HEK293 (cell line): ENCODE measurements around the gene MST1R.

Experiments
- CTCF ChIA-PET: fragments of 350-600 bp; formaldehyde crosslinking; extraction: SDS; loops from one replicate; lab custom pipeline; 2021; ENCODE audit warnings: antibody characterized with exemption; lab: Yijun Ruan, JAX
- POLR2A ChIA-PET: fragments of 300-600 bp; formaldehyde crosslinking; extraction: SDS; loops from one replicate; lab custom pipeline; 2020; ENCODE audit warnings: antibody characterized with exemption, inconsistent platforms; lab: Yijun Ruan, JAX
- H3K27ac ChIP-seq: fragments of 200-500 bp; sonication (Bioruptor generic); 2 replicates; pipeline ENCODE4 v1.5.1; 2014; ENCODE audit warnings: low read depth, low read length, control low read depth, inconsistent platforms; ENCODE audit errors: extremely low read depth
- H3K36me3 ChIP-seq, 2 experiments: fragments of 200-500 bp in 1 of 2; sonication (Bioruptor generic) in 1 of 2; 1 replicate in 1 of 2; 2 replicates in 1 of 2; pipeline ENCODE4 v1.5.1; 2014 to 2017; ENCODE audit warnings: inconsistent platforms in 2 of 2, low read length in 2 of 2; ENCODE audit not compliant: control insufficient read depth in 2 of 2, insufficient read depth in 1 of 2
- H3K4me1 ChIP-seq: fragments of 200-500 bp; sonication (Bioruptor generic); 2 replicates; pipeline ENCODE4 v1.5.1; 2014; ENCODE audit warnings: mild to moderate bottlenecking, low read length, inconsistent platforms; ENCODE audit not compliant: control insufficient read depth, insufficient read depth
- H3K4me3 ChIP-seq: 2 replicates; pipeline ENCODE4 v1.5.1; 2011; ENCODE audit warnings: low read depth, mild to moderate bottlenecking, control low read depth, low read length, moderate library complexity
- H3K9me3 ChIP-seq: fragments of 200-500 bp; sonication (Bioruptor generic); 2 replicates; pipeline ENCODE4 v1.5.1; 2014; ENCODE audit warnings: low read depth, low read length, inconsistent platforms; ENCODE audit not compliant: control insufficient read depth, insufficient read depth
- ATF2 ChIP-seq: fragments of 450-650 bp; formaldehyde crosslinking; IDR thresholded peaks from 2 replicates; pipeline ENCODE4 v1.5.1; 2016; ENCODE audit warnings: missing biosample characterization, missing genetic modification characterization, low read depth
- CTCF ChIP-seq: fragments of 450-650 bp; formaldehyde crosslinking; IDR thresholded peaks from 2 replicates; pipeline ENCODE4 v1.5.1; 2016; ENCODE audit warnings: missing biosample characterization, missing genetic modification characterization
- GLI4 ChIP-seq: fragments of 450-650 bp; formaldehyde crosslinking; IDR thresholded peaks from 2 replicates; pipeline ENCODE4 v1.5.1; 2016; ENCODE audit warnings: missing biosample characterization, missing genetic modification characterization
- PATZ1 ChIP-seq: fragments of 450-650 bp; formaldehyde crosslinking; IDR thresholded peaks from 2 replicates; pipeline ENCODE4 v1.5.1; 2016; ENCODE audit warnings: missing biosample characterization, missing genetic modification characterization
- SCRT1 ChIP-seq: fragments of 450-650 bp; formaldehyde crosslinking; IDR thresholded peaks from 2 replicates; pipeline ENCODE4 v1.5.1; 2016; ENCODE audit warnings: missing biosample characterization, missing genetic modification characterization, borderline replicate concordance
- SCRT2 ChIP-seq: fragments of 450-650 bp; formaldehyde crosslinking; IDR thresholded peaks from 2 replicates; pipeline ENCODE4 v1.5.1; 2016; ENCODE audit warnings: missing biosample characterization, missing genetic modification characterization
- SP2 ChIP-seq: fragments of 450-650 bp; formaldehyde crosslinking; IDR thresholded peaks from 2 replicates; pipeline ENCODE4 v1.5.1; 2016; ENCODE audit warnings: missing biosample characterization, missing genetic modification characterization
- SP3 ChIP-seq: fragments of 450-650 bp; formaldehyde crosslinking; IDR thresholded peaks from 2 replicates; pipeline ENCODE4 v1.5.1; 2016; ENCODE audit warnings: missing biosample characterization, missing genetic modification characterization
- ZBTB17 ChIP-seq: fragments of 450-650 bp; formaldehyde crosslinking; IDR thresholded peaks from 2 replicates; pipeline ENCODE4 v1.5.1; 2016; ENCODE audit warnings: missing biosample characterization, missing genetic modification characterization
- ZBTB20 ChIP-seq: fragments of 450-650 bp; formaldehyde crosslinking; IDR thresholded peaks from 2 replicates; pipeline ENCODE4 v1.5.1; 2016; ENCODE audit warnings: missing biosample characterization, missing genetic modification characterization
- ZBTB8A ChIP-seq: fragments of 450-650 bp; formaldehyde crosslinking; IDR thresholded peaks from 2 replicates; pipeline ENCODE4 v1.5.1; 2016; ENCODE audit warnings: missing biosample characterization, missing genetic modification characterization
- ZFP69B ChIP-seq: fragments of 450-650 bp; formaldehyde crosslinking; IDR thresholded peaks from 2 replicates; pipeline ENCODE4 v1.5.1; 2016; ENCODE audit warnings: missing biosample characterization, missing genetic modification characterization
- ZNF10 ChIP-seq: fragments of 450-650 bp; formaldehyde crosslinking; IDR thresholded peaks from 2 replicates; pipeline ENCODE4 v1.5.1; 2017; ENCODE audit warnings: missing biosample characterization, missing genetic modification characterization
- ZNF121 ChIP-seq: fragments of 450-650 bp; formaldehyde crosslinking; IDR thresholded peaks from 2 replicates; pipeline ENCODE4 v1.5.1; 2016; ENCODE audit warnings: missing biosample characterization, missing genetic modification characterization
- ZNF433 ChIP-seq: fragments of 450-650 bp; formaldehyde crosslinking; IDR thresholded peaks from 2 replicates; pipeline ENCODE4 v1.5.1; 2016; ENCODE audit warnings: missing biosample characterization, missing genetic modification characterization, low read depth
- ZNF521 ChIP-seq: fragments of 450-650 bp; formaldehyde crosslinking; IDR thresholded peaks from 2 replicates; pipeline ENCODE4 v1.5.1; 2017; ENCODE audit warnings: missing biosample characterization, mild to moderate bottlenecking, missing genetic modification characterization
- ZNF560 ChIP-seq: fragments of 450-650 bp; formaldehyde crosslinking; IDR thresholded peaks from 2 replicates; pipeline ENCODE4 v1.5.1; 2017; ENCODE audit warnings: missing biosample characterization, missing genetic modification characterization, borderline replicate concordance
- ZNF837 ChIP-seq: fragments of 450-650 bp; formaldehyde crosslinking; IDR thresholded peaks from 2 replicates; pipeline ENCODE4 v1.5.1; 2016; ENCODE audit warnings: missing biosample characterization, missing genetic modification characterization
- ZNF843 ChIP-seq: fragments of 450-650 bp; formaldehyde crosslinking; IDR thresholded peaks from 2 replicates; pipeline ENCODE4 v1.5.1; 2016; ENCODE audit warnings: missing biosample characterization, missing genetic modification characterization
- ZSCAN23 ChIP-seq: fragments of 450-650 bp; formaldehyde crosslinking; IDR thresholded peaks from 2 replicates; pipeline ENCODE4 v1.5.1; 2016; ENCODE audit warnings: missing biosample characterization, missing genetic modification characterization
- ZSCAN30 ChIP-seq: fragments of 450-650 bp; IDR thresholded peaks from 2 replicates; pipeline ENCODE4 v1.5.1; 2018; ENCODE audit warnings: missing biosample characterization, mild to moderate bottlenecking, missing genetic modification characterization, moderate library complexity
- ZSCAN4 ChIP-seq: fragments of 450-650 bp; formaldehyde crosslinking; IDR thresholded peaks from 2 replicates; pipeline ENCODE4 v1.5.1; 2017; ENCODE audit warnings: missing biosample characterization, missing genetic modification characterization
- ZSCAN5A ChIP-seq: fragments of 450-650 bp; formaldehyde crosslinking; IDR thresholded peaks from 2 replicates; pipeline ENCODE4 v1.5.1; 2016; ENCODE audit warnings: missing biosample characterization, missing genetic modification characterization

The MST1R gene

GRCh38 chr3:49903451-49904424 is at the start of gene MST1R:
Gene MST1R, minus strand, starts transcription at chr3:49903873. Its CDS starts 264 bp downstream, at chr3:49903609.
- CTCF ChIA-PET, result interaction anchor here (0.7 kb wide), 4 partner anchors 45 to 101 kb away, joined by 3 read pairs; no protein-coding TSS in a partner anchor
- no peak within 1 kb of the TSS; the same call in 1 of the 2 replicates for H3K4me3 ChIP-seq
- H3K4me1 ChIP-seq, result no peaks in the 10 kb centered on the region
- H3K9me3 ChIP-seq, result no peaks in the 10 kb centered on the region
- POLR2A ChIA-PET, result no interaction called here
- H3K27ac ChIP-seq, result peak within 1 kb of the TSS; percentile 58
- H3K36me3 ChIP-seq, result no peaks in the 10 kb centered on the region
- TF ChIP-seq PATZ1 (tag by site-specific recombination) (no peak), ZSCAN23 (tag by site-specific recombination) (no peak), SCRT1 (no peak), ZBTB17 (tag by site-specific recombination) (0 out of 2 replicates have a peak, but pooled peaks have one; percentile 27), SP2 (tag by site-specific recombination) (peak; percentile 52), SP3 (tag by site-specific recombination) (peak; percentile 56; the same call in 1 of the 2 replicates), ZSCAN5A (tag by site-specific recombination) (no peak), GLI4 (tag by site-specific recombination) (no peak), ZNF10 (tag by site-specific recombination) (peak; percentile 79; the same call in 1 of the 2 replicates), ZBTB8A (tag by site-specific recombination) (peak; percentile 40; the same call in 1 of the 2 replicates), ZFP69B (0 out of 2 replicates have a peak, but pooled peaks have one; percentile 34)

GRCh38 chr3:49952924-49953323 is 49.3 kb upstream of the MST1R start:
- no peaks in the 10 kb centered on the region for H3K9me3 ChIP-seq
- POLR2A ChIA-PET, result no interaction called here
- no peaks in the 10 kb centered on the region for H3K4me1 ChIP-seq
- no peaks in the 10 kb centered on the region; a peak in 1 of 3 replicates for H3K36me3 ChIP-seq
- TF ChIP-seq ZSCAN4 (tag by site-specific recombination) (no peak), ZNF843 (tag by site-specific recombination) (no peak), ZNF121 (peak; percentile 56; the same call in 1 of the 2 replicates)
- CTCF ChIA-PET, result no interaction called here
- no peak overlapping the region for H3K4me3 ChIP-seq
- no peak overlapping the region for H3K27ac ChIP-seq

- Histone ChIP-seq H3K4me3 (no peak overlapping the region), H3K9me3 (no peaks in the 10 kb centered on the region), H3K27ac (no peak overlapping the region), H3K4me1 (no peaks in the 10 kb centered on the region), H3K36me3 (peaks cover 6 to 16% of the 10 kb centered on the region in 2 experiments; a peak in 2 of 3 replicates)
- ChIA-PET POLR2A (no interaction called here), CTCF (no interaction called here)
- TF ChIP-seq ZBTB20 (tag by site-specific recombination), result no peak
- TF ChIP-seq SCRT2 (tag by site-specific recombination), result no peak
- TF ChIP-seq ZNF521 (tag by site-specific recombination), result no peak
- no peak for TF ChIP-seq CTCF (tag by site-specific recombination)
- TF ChIP-seq ZNF433, result no peak
- TF ChIP-seq ZNF837 (tag by site-specific recombination), result no peak
- no peak for TF ChIP-seq ZSCAN30
- TF ChIP-seq ZNF560 (tag by site-specific recombination), result no peak
- no peak for TF ChIP-seq SCRT1
- no peak for TF ChIP-seq ATF2 (tag by site-specific recombination)
Observed at GRCh38 chr3:49942651-49943050, 39.0 kb upstream of the MST1R start.
